Left kidney (tissue), 2 donors: ENCODE results near the gene ZFPM1. TPM values are rescaled to one million over a fixed set of nuclear protein-coding genes. Genes with fewer than 3 reads are reported as not detected.
"Not testable (repeated sequence)": the region's sequence is repeated elsewhere in the genome, so short reads cannot be mapped to it uniquely, and the experiment has no call there.

Experiments
- DNase-seq: peaks from one replicate; pipeline ENCODE4 v3.0.0-alpha.2; 2013
- polyA plus RNA-seq: library from polyadenylated mRNA; unstranded; fragments of 120-200 nt; gene quantifications from one replicate; pipeline ENCODE4 v1.2.1, GENCODE V29; 2013; ENCODE audit not compliant: insufficient read length

Gene ZFPM1
- polyA plus RNA-seq, 1 donor = 3.6 TPM

DNA sequence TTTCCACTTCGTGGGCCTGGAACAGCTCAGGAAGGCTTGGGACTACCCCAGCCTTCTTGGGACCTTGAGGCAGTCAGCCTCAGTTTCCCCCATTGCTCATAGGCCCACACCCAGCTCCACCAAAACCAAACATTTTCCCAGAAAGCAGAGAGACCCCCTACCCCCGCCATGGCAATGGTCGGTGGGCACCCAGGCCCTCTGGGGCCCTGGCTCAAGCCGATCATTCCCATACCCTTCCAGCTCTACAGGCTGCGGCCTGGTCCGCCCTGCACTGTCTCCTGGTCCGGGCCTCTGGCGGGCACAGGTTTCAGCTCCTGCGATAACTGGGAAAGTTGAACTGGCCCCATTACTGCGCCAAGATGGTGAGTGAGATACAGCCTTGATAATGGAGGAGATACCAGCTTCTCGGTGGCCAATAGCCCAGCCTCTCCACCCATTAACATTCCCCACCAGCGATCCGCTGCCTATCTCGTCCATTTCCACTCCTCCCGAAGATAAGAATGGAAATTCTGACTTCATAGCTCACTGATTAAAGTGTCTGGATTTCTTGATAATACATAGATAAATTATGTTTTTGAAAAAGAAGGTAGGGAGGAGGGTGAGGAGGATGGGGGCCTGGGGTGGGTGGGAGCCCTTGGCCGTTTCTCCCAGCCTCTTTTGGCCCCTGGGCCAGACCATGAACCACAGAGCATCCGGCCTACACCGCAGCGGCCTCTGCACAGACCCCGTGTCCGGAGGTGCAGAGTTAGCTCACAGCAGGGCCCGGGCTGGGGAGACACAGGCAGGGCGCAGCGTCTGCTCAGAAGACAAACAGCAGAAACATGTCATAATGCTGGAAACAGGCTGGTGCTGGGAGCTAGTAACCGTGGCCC lies 11.6 kb downstream of the ZFPM1 start:
- DNase-seq = no peak

- DNase-seq = no peak
These were observed 12.4 kb downstream of the ZFPM1 start for GRCh38 chr16:88465387-88465983.

DNA sequence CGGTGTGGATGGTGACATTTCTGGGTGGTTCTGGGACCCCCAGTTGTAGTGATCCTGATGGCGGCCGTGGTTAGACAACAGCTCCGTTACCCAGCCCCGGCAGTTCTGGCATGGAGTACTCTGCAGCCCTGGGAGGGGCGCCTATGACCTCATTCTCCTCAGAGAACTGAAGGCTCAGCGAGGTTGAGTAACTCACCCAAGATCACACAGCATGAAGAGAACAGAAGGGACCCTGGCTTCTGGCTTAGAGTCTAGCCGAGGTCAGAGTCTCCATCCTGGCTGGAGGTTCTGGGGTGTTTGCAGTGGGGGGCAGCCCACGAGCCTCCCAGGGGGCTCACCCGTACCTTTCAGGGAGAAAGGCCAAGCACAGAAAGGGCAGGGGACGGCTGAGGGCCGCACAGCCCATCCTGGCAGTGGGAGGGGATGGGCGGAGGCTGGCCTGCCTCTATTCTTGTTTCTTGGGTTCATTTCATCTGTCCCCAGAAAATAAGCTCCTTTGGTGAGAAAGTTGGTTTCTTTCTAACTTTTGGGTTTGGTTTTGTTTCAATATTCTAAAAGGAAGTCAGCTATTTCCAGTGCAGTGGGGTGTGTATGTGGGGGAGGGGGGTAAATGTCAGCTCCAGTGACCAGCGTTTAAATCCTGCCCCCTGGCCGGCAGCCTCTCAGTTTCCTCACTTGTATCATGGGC lies 13.2 kb downstream of the ZFPM1 start:
- DNase-seq = no peak

DNA sequence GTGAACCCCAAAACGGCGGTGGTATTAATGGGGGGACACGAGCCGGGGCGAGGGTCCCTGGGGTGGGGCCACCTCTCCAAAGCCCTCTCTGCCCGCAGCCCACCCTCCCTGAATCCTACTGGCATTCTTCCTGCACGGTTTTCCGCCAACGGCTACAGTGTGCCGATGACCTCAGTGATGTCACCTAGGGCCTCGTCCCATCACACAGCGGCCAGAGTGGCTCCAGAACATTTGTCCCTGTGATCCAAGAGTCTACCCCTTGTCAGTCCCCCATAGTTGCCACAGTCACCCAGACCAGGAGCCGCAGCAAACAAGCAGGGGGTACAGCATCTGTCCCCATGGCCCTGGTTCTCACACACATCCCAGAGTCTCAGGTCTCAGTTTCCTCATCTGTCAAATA lies 13.9 kb downstream of the ZFPM1 start:
- no peak for DNase-seq

DNA sequence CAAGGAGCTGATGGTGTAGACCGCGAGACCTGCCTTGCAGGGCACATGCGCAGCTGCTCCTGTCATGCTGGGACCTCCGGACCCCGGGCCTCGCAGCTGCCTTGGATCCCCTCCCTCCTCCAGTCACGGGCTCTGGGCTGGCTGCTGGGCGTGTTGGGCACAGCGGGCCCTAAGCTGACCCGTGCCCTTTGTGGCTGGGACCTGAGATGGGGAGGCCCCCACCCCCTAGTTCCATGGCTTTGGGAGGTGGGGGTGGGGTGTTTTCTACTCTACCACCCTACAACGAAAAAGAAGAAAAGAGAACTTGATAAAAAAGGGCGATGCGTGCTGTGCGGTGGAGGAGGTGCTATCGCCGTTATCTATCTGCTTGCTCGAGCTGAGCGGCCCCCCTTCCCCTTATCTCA lies 14.5 kb downstream of the ZFPM1 start:
- DNase-seq = no peak

- DNase-seq = no peak
These were observed 15.4 kb downstream of the ZFPM1 start for GRCh38 chr16:88468275-88469129.

- no peak for DNase-seq
These were observed 16.7 kb downstream of the ZFPM1 start for GRCh38 chr16:88469615-88470395.

DNA sequence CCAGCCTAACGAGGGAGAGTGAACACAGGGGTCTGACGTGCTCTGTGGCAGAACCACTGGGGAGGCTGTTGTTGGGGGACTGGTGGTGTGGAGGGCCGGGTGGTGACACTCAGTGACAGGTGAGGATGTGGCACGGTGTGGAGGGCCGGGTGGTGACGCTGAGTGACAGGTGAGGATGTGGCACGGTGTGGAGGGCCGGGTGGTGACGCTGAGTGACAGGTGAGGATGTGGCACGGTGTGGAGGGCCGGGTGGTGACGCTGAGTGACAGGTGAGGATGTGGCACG lies 17.3 kb downstream of the ZFPM1 start:
- not testable (repeated sequence) for DNase-seq

- not testable (repeated sequence) for DNase-seq
These were observed 17.6 kb downstream of the ZFPM1 start for GRCh38 chr16:88470696-88471095.

- no peak for DNase-seq
These were observed 18.0 kb downstream of the ZFPM1 start for GRCh38 chr16:88471115-88471514.

- DNase-seq = no peak
These were observed 18.5 kb downstream of the ZFPM1 start for GRCh38 chr16:88471575-88471974.

- DNase-seq = no peak
These were observed 19.0 kb downstream of the ZFPM1 start for GRCh38 chr16:88472069-88472468.

DNA sequence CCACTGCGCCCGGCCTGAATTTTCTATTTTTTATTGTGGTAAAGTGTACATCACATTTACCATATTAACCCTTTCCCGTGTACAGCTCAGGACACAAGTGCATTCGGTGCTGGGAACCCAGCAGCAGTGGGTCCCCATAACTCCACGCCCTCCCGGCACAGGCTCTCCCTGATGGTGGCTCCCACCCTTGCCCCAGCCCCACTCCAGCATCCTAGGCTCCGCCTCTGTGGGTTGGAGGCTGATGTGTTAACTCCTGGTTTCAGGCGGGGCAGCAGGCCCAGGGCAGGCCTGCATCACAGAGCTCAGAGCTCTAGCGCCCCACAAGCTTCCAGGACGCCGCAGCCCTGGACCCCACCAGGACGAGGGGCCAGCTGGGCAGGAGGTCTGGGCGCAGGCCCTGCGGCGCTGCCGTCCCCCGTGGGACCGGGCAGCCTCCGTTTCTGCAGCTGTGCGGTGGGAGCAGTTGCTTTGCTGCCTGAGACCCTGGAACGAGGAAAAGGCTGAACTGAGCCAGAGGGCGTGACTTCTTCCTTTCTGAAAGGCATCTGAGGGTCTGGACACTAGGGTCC lies 19.6 kb downstream of the ZFPM1 start:
- no peak for DNase-seq

DNA sequence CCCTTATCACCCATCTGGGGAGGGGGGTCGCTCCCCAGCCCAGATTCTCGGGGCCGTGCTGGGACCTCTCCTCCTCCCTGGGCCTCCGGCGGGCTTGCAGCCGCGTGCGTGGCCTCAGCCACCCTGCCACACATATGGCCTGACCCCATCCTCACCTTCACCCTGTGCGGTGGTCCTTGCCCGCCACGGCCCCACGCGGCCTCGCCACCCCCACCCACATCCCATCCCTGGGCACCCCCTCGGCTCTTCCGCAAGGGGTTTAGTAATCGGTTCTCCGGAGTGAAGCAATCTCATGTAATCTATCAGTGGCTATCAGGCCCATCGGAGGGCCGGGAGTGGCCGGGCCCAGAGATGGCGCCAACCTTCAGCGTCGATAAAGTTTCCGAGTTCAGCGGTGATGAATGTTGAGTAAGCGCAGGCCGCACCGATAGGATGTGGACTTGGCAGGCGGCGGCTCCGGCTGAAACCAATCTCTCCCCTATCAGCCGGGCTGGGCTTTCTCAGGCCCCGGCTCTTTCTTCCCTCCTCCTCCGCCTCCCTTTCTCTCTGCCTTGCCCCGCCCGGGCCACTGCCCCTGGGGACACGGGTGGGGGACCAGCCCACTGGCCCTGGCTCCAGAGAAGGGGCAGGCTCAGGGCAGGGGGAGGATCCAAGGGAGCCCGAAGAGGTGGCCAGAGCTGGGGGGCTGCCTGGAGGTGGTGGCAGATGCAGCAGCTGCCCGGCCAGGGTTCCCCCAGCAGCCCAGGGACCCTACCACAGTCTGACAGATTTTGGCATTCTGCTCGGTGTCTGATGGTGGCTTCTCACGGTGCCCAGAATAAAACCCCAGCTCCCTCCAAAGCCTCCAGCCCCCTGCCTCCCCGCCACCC lies 20.8 kb downstream of the ZFPM1 start:
- no peak for DNase-seq

GRCh38 chr16:88475037-88475436 lies 22.0 kb downstream of the ZFPM1 start:
- no peak for DNase-seq

DNA sequence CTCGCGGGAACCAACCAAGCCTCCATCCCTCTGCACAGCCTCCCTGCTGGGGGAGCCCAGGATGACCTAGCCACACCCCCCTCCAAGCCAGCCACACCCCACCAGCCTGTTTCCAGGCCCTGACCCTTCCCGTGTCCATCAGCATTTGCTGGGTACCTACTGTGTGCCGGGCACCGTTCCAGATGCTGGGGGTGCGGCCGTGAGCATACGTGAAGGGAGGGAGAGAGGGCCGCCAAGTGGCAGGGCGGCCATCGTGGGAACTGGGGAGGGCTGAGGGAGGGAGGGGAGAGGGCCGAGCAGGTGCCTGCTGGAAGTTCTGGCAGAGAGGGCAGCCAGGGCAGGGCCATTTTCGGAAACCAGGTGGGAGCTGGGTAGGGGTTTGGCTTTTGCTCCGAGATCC lies 23.1 kb downstream of the ZFPM1 start:
- no peak for DNase-seq

GRCh38 chr16:88476817-88477397 lies 23.8 kb downstream of the ZFPM1 start:
- no peak for DNase-seq

GRCh38 chr16:88477631-88478519 lies 24.8 kb downstream of the ZFPM1 start:
- no peak for DNase-seq
